Raji (cell line): ENCODE data around the gene CDK5R1.

ENCODE experiments used
- POLR2A ChIP-seq: IDR thresholded peaks from 2 replicates; pipeline ENCODE4 v1.6.1; 2011; ENCODE audit warnings: low read depth, low read length, control low read depth; ENCODE audit not compliant: insufficient read depth

Gene CDK5R1

DNA sequence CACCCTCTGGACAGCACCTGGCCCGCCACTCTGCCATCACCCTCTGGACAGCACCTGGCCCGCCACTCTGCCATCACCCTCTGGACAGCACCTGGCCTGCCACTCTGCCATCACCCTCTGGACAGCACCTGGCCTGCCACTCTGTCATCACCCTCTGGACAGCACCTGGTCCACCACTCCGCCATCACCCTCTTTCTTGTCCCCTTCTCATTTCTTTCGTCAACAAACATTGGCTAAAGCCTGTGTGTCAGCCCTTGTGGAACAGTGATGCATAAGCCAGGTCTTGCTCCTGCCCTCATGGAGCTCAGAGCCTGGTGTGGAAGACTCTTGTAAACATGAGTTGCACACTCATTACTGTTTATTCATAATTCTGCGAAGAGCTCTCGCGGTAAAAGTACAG, 31.2 kb downstream of the CDK5R1 start:
- TF ChIP-seq POLR2A = no peak

DNA sequence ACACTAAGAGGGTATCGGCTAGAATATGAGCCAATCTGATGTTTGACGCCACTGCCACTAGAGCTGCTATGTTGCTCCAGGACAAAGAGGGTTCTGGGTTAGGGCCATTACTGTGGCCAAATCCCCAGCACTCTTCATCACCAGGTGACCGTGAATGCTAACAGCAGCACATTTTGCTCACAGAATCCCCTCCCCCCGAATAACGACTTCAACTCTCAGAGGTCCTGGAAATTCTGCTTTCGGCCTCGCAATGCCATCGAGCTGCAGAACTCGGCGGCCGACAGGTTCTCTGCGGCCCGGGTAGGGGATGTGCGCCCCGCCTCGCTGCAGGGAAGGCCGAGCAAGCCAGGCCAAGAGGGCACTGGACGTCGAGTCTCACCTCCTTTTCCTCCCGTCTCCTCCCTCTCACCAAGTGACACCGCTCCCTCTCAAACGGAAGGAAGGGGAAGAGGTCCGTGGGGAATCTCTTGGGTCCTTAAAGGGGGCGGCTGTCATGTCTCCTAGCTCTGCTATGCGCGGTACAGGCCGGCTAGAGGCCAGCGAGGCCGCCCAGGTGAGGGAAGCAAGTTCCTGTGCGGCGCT, 31.9 kb downstream of the CDK5R1 start:
- no peak for TF ChIP-seq POLR2A

DNA sequence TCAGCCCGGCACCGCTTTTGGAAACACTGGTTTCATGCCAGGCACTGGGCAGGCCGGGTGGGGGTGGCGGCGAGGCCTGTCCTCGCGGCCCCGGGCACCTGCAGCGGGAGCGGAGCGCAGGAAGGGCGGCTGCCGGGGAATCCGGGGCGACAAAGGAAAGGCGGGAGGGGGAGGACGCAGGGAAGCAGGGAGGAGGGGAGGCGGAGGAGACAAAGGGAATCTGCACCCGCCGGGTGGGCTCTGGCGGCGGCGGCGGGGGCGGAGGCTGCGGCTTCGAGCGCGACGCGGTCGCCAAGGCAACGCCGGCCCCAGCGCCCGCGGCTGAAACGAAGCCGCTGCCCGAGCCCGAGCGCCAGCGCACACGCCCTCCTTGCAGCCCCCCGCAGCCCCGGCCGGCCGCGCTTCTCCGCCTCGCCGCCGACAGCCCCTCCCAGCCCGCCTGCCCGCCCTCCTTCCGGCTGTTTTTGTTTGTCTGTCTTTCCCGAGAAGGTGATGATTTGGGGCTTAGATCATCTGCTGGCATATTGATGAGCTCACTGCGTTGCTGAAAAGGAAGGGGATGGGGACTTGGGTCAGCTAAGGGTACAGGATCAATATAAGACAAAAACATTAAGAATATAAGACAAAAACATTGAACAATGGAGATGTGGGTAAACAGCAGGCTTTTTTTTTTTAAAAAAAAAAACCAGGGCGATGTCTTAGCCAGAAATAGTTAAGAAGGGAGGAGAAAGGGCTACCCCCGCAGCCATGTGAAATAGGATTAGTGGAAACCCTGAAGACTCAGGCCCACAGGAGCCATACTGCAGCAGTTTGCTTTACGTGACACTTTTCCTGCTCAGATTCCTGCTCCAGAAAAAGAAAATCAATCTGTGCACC, 32.7 kb downstream of the CDK5R1 start:
- TF ChIP-seq POLR2A = no peak

DNA sequence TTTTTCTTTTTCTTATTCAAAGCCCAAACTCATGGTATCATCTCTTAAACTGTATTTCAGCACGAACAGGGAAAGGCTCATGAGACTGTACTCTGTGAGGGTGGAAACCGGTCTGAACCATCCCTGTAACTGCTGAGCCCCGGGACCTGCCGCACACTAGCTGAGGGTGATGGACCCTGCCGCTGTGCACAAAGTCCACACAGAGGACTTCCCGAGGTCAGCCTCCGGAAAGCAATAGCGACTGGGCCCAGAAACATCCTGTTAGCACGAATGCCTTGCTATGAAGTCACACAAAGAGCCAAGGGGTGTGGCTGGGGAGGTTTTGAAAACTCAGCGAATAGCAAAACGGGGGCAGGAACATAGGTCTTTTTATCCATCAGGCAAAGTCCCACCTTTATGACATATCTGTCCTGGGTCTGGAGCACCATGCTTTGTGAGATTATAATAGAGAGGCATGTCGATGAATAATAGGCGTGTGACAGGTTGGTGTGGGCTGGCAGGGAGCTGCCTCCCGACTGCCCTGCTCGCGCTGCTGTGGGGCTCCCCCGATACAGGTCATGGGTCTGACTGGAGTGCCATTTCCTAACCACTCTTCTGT, 33.4 kb downstream of the CDK5R1 start:
- no peak for TF ChIP-seq POLR2A

DNA sequence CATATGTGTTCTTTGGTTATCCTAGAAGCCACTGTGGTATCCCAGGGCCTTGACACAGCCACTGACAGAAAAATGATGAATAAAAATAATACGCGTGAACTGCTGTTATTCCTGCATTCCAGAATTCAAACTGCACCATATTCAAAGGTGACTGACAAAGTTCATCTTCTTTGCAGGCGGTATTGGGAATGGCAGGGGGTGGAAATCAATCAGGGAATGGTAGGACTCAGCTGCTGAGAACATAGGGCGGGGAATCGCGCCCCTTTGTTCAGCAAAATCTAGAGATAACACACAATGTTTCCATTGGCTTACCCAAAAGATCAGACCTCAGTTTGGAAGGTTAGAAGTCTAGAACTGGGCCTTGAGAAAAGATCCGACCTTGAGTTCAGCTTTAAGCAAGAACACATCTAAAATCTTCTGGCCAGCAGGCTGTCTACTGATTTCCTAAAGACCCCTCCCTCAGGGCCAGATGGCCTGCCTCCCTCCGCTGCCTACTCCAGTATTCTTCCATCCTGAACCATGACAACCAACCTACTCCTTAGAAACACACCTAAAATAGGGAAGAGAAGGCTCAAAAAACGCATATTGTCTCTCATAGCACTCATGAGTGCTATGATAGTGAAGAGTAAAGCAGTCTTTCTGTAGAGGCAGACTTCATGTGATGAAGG, 34.1 kb downstream of the CDK5R1 start:
- TF ChIP-seq POLR2A = no peak

DNA sequence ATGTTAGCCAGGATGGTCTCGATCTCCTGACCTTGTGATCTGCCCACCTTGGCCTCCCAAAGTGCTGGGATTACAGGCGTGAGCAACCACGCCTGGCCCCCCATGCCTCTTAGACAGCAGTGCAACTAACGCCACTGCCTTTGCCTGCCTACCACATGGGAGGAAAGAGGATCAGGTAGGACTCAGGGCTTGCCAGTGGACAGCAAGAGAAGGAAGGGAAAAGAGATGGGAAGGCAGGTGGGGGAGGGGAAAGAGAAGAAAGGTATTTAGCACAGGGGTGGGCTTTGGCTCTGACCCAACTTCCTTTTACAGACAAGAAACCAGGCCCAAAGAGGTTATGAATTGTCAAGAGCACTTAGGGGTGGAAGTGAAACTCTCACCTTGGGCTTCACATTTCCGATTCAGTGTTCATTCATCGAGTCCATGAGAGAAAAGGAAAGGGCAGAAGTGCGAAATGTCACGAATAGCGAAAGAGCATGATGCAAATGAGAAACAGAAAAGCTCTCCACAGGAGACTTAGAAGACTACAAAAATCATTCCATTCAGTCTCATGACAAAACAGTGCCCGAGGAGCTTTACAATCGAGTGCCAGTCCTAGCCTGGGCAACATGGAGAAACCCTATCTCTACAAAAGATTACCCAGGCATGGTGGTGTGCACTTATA, 36.4 kb downstream of the CDK5R1 start:
- TF ChIP-seq POLR2A = peak; percentile 49; the same call in 1 of the 2 replicates

DNA sequence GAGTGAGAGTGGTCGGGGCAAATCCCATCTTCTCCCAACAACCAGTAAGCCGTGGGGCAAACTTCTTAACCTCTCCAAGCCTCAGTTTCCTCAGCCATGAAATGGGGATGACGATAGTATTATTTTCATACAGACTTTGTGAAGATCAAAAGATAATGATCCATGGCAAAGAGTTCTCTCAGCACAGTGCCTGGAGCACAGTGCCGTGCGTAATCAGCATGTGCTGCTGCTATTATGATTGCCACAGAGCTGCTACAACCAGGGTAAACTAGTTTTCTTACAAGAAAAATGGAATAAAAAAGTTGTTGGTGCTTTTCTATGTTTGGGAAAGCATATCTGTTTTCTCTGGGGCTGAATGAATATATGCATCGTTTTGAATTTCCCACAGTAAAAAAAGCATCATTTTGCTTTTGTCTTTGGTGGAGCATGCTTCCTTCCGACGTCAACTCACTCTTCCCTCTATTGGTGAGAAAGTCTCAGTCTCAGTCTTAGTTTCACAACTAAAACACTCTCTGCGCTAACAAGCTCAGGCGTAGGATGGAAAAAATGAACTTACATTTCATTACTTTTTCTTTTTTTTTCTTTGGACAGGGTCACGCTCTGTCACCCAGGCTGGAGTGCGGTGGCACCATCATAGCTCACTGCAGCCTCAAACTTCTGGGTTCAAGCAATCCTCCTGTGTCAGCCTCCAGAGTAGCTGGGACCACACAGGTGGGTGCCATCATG, 37.2 kb downstream of the CDK5R1 start:
- no peak for TF ChIP-seq POLR2A

DNA sequence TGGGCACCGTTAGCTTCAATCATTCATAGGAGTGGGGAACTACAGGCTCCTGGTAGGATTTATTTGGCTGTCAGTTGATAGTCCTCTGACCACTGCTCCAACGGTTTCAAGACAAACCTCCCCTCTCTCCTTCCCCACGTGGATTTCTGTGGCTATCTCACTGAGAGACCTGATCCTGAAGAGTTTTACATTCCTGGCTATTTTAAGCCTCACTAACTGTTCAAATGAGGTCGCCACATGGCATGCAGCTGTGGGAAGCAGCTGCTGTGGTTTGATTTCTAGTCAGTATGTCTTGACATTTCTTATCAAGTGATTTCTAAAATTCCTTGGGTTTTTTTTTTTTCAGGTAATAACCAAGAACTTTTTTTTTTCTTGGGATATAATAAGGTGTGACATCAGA, 38.3 kb downstream of the CDK5R1 start:
- no peak for TF ChIP-seq POLR2A

DNA sequence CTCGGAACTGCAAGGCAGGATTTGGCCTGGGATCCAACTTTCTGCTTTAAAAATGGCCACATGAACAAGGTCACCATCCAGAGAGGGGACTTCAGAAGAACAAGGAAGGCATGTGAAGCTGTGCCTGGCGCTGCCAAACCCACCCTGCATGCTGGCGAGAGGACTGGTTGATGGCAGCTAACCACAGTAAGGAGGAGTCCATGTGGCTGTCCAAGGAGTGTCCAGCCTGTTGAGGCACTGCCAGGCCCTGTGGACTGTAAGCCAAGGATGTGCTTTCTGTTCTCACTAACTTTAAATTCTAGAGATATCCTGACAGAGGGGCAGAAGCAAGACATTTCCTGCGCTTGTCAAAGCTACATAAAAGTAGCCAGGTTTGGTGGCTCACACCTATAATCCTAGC, 40.4 kb downstream of the CDK5R1 start:
- TF ChIP-seq POLR2A = no peak

DNA sequence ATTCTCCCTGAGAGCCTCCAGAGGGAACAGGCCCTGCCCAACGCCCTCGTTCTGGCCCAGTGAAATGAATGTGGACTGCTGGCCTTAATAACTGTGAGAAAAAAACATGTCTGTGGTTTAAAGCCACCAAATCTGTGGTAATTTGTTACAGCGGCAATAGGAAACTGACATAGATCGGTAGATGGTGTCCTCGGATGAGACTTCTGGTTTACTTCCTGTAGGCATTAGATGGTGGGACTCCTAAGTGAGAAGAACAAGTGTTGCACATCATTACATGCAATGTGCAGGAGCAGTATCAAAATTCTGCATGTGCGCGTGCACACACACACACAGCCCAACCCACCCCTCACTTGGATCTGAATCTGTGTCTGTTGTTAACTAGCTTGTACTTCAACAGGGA, 42.0 kb downstream of the CDK5R1 start:
- TF ChIP-seq POLR2A = no peak

DNA sequence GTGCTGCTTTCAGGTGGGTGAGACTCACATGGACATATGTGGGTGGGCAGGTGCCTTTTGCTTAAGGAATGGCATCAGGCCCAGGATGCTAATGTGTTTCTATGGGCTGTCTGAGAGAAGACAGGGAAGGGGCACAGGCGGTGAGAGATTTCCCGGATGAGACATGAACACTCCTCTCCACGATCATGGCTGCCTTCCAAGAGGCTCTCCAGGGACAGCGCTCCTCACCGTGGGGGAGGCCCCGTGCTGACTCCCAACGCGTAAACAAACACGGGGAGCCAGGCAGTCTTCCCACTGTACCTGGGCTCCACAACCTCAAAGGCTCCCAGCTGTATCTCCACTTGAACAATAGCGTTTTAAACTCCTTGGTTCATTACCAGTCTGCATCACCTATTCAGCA, 42.8 kb downstream of the CDK5R1 start:
- TF ChIP-seq POLR2A = no peak

DNA sequence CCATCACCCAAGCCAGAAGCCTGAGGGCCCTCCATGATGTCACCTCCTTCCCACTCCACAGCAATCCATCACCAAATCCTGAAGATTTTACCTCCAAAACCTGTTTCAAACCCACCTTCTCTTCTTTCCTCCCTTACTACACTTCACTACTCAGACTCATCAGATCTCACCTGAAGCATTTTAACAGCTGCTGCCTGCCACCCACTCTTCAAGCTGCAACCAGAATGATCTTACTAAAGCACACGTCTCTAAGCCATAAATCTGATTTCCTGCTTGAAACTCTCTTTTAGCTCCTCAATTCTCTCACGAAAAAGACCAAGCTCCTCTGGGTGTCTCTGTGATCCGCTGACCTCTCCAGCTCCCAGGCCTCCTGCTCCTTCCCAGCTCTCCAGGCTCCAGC, 46.5 kb downstream of the CDK5R1 start:
- TF ChIP-seq POLR2A = no peak

DNA sequence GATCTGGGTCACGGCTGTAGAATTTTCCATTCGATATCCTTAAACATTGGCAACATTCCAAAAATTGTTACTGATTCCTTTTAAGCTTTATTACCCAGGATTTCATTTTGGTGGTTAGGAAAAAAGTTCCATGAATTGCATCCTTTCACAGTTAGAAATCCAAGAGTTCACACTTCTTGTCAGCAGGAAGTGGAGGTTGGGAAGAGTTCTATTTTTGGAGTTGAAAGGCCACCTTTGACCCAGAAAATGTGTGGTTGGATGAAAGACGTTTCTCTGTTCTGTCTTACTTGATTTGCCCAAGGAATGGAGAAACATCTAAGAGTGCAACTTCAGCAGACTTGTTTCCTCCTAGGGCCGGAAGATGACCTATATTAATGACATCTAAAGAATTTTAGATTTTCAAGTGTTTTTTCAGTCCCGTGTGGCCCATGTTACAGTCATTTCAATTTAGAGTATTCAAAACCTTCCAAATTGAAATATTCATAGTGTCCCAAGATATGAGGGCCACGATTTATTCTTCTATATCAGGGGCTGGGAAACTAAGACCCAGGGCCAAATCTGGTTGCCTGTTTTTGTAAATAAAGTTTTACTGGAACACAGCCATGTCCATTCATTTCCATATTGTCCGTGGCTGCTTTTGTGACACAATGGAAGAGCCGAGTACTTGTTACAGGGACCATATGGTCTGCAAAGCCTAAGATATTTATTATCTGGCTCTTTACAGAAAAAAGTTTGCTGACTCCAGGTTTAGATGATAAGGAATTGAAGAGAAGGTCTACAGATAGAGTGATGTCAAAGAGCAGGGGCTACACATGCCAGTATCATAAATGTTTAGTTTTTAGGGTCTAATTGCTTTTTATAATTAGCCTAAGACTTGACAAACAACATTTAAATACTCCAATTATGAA, 50.2 kb downstream of the CDK5R1 start:
- TF ChIP-seq POLR2A = no peak
